HEK293 (cell line): ENCODE results near the gene USE1.

Source experiments
- GFI1B ChIP-seq: fragments of 450-650 bp; formaldehyde crosslinking; IDR thresholded peaks from 2 replicates; pipeline ENCODE4 v1.5.1; 2016; ENCODE audit warnings: missing biosample characterization, missing genetic modification characterization
- MEIS1 ChIP-seq: sonication (generic); formaldehyde crosslinking; IDR thresholded peaks from 2 replicates; pipeline ENCODE4 v1.8.1; 2022; ENCODE audit warnings: missing genetic modification reagents, mild to moderate bottlenecking, borderline replicate concordance
- MZF1 ChIP-seq: fragments of 450-650 bp; formaldehyde crosslinking; IDR thresholded peaks from 2 replicates; pipeline ENCODE4 v1.5.1; 2017; ENCODE audit warnings: missing biosample characterization, missing genetic modification characterization, borderline replicate concordance
- SP3 ChIP-seq: fragments of 450-650 bp; formaldehyde crosslinking; IDR thresholded peaks from 2 replicates; pipeline ENCODE4 v1.5.1; 2016; ENCODE audit warnings: missing biosample characterization, missing genetic modification characterization
- ZEB2 ChIP-seq: fragments of 450-650 bp; formaldehyde crosslinking; IDR thresholded peaks from 2 replicates; pipeline ENCODE4 v1.5.1; 2016; ENCODE audit warnings: missing biosample characterization, missing genetic modification characterization
- ZNF19 ChIP-seq: fragments of 450-650 bp; formaldehyde crosslinking; IDR thresholded peaks from 2 replicates; pipeline ENCODE4; 2016; ENCODE audit warnings: missing biosample characterization, missing genetic modification characterization, low read depth
- ZNF24 ChIP-seq: fragments of 450-650 bp; formaldehyde crosslinking; IDR thresholded peaks from 2 replicates; pipeline ENCODE4 v1.5.1; 2016; ENCODE audit warnings: missing biosample characterization, missing genetic modification characterization
- ZNF311 ChIP-seq: fragments of 450-650 bp; formaldehyde crosslinking; IDR thresholded peaks from 2 replicates; pipeline ENCODE4 v1.5.1; 2017; ENCODE audit warnings: missing biosample characterization, missing genetic modification characterization, borderline replicate concordance
- ZNF501 ChIP-seq: fragments of 450-650 bp; formaldehyde crosslinking; IDR thresholded peaks from 2 replicates; pipeline ENCODE4 v1.5.1; 2016; ENCODE audit warnings: missing biosample characterization, missing genetic modification characterization
- ZNF510 ChIP-seq: fragments of 450-650 bp; formaldehyde crosslinking; IDR thresholded peaks from 2 replicates; pipeline ENCODE4 v1.5.1; 2018; ENCODE audit warnings: mild to moderate bottlenecking, missing genetic modification characterization, missing biosample characterization; ENCODE audit not compliant: insufficient replicate concordance
- ZNF529 ChIP-seq: fragments of 450-650 bp; formaldehyde crosslinking; IDR thresholded peaks from 2 replicates; pipeline ENCODE4 v1.5.1; 2017; ENCODE audit warnings: missing genetic modification characterization, missing biosample characterization; ENCODE audit not compliant: insufficient replicate concordance
- ZNF585B ChIP-seq: fragments of 450-650 bp; formaldehyde crosslinking; IDR thresholded peaks from 2 replicates; pipeline ENCODE4 v1.5.1; 2016; ENCODE audit warnings: missing biosample characterization, missing genetic modification characterization
- ZNF610 ChIP-seq: fragments of 450-650 bp; formaldehyde crosslinking; IDR thresholded peaks from 2 replicates; pipeline ENCODE4 v1.5.1; 2016; ENCODE audit warnings: missing biosample characterization, missing genetic modification characterization, borderline replicate concordance
- ZNF626 ChIP-seq: fragments of 450-650 bp; sonication (Bioruptor Pico); formaldehyde crosslinking; IDR thresholded peaks from 2 replicates; pipeline ENCODE4 v1.5.1; 2018; ENCODE audit warnings: missing biosample characterization, missing genetic modification characterization, inconsistent platforms
- ZNF76 ChIP-seq: fragments of 450-650 bp; formaldehyde crosslinking; IDR thresholded peaks from 2 replicates; pipeline ENCODE4; 2016; ENCODE audit warnings: low read depth, missing biosample characterization, missing genetic modification characterization, borderline replicate concordance
- ZNF837 ChIP-seq: fragments of 450-650 bp; formaldehyde crosslinking; IDR thresholded peaks from 2 replicates; pipeline ENCODE4 v1.5.1; 2016; ENCODE audit warnings: missing biosample characterization, missing genetic modification characterization
- TF ChIP-seq, protein P1 (sequence below): fragments of 450-650 bp; formaldehyde crosslinking; IDR thresholded peaks from 2 replicates; pipeline ENCODE4 v1.5.1; 2016; ENCODE audit warnings: missing biosample characterization, missing genetic modification characterization
- TF ChIP-seq, protein P2 (sequence below): fragments of 450-650 bp; formaldehyde crosslinking; IDR thresholded peaks from 2 replicates; pipeline ENCODE4 v1.5.1; 2016; ENCODE audit warnings: missing biosample characterization, missing genetic modification characterization
- TF ChIP-seq, protein P3 (sequence below): fragments of 450-650 bp; formaldehyde crosslinking; IDR thresholded peaks from 2 replicates; pipeline ENCODE4 v1.5.1; 2016; ENCODE audit warnings: missing biosample characterization, missing genetic modification characterization
- TF ChIP-seq, protein P4 (sequence below): fragments of 450-650 bp; formaldehyde crosslinking; IDR thresholded peaks from 2 replicates; pipeline ENCODE4 v1.5.1; 2016; ENCODE audit warnings: missing biosample characterization, missing genetic modification characterization, borderline replicate concordance
- TF ChIP-seq, protein P5 (sequence below): fragments of 450-650 bp; formaldehyde crosslinking; IDR thresholded peaks from 2 replicates; pipeline ENCODE4 v1.5.1; 2017; ENCODE audit warnings: missing biosample characterization, missing genetic modification characterization
- TF ChIP-seq, protein P6 (sequence below): fragments of 450-650 bp; formaldehyde crosslinking; IDR thresholded peaks from 2 replicates; pipeline ENCODE4 v1.5.1; 2016; ENCODE audit warnings: missing biosample characterization, missing genetic modification characterization
- TF ChIP-seq, protein P7 (sequence below): fragments of 450-650 bp; formaldehyde crosslinking; IDR thresholded peaks from 2 replicates; pipeline ENCODE4 v1.5.1; 2016; ENCODE audit warnings: missing biosample characterization, missing genetic modification characterization, borderline replicate concordance

The USE1 gene

DNA sequence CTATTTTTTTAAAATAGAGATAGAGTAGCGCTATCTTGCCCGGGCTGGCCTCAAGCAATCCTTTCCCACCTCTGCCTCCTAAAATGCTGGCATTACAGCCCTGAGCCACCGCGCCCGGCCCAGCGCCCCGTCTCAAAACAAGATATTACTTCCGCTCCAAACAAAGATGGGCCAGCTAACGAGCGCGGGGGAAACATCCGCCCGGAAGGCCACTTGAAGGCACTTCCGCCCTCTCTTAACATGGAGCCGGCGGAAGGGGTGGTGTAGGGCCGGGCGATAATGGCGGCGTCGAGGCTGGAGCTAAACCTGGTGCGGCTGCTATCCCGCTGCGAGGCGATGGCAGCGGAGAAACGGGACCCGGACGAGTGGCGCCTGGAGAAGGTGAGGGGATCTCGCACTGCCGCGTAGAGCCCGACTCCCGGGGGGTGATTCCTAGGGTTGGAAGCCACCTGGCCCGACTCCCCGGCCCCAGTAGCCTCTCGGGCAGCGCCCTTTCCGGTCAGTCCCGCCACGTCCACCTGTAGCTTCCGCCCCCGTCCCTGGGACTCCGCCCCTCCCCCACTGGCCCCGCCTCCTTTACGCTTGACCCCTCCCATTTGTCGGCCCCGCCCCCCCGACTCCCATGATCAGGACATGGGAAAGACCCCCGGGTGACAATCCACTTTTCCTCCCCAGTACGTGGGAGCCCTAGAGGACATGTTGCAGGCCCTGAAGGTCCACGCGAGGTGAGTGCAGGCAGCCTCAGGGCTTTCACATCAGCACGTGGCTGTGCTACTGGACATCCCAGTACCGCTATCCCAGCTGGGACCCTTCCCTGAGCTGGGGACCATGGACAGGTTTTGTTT, at the start of gene USE1 (continued):
- TF ChIP-seq SP3 (tag by site-specific recombination), result peak; percentile 93
- no peak for TF ChIP-seq GFI1B (tag by site-specific recombination)
- TF ChIP-seq ZNF610 (tag by site-specific recombination), result peak; percentile 86; the same call in 1 of the 2 replicates
- peak; percentile 88 for TF ChIP-seq ZNF24
- TF ChIP-seq ZNF311 (tag by site-specific recombination), result no peak
- TF ChIP-seq ZNF501, result peak; percentile 68; the same call in 1 of the 2 replicates
- TF ChIP-seq, protein P1, sequence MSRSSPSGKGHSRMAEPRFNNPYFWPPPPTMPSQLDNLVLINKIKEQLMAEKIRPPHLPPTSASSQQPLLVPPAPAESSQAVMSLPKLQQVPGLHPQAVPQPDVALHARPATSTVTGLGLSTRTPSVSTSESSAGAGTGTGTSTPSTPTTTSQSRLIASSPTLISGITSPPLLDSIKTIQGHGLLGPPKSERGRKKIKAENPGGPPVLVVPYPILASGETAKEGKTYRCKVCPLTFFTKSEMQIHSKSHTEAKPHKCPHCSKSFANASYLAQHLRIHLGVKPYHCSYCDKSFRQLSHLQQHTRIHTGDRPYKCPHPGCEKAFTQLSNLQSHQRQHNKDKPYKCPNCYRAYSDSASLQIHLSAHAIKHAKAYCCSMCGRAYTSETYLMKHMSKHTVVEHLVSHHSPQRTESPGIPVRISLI (tag by site-specific recombination), result no peak
- no peak for TF ChIP-seq ZNF19 (tag by site-specific recombination)
- TF ChIP-seq, protein P2, sequence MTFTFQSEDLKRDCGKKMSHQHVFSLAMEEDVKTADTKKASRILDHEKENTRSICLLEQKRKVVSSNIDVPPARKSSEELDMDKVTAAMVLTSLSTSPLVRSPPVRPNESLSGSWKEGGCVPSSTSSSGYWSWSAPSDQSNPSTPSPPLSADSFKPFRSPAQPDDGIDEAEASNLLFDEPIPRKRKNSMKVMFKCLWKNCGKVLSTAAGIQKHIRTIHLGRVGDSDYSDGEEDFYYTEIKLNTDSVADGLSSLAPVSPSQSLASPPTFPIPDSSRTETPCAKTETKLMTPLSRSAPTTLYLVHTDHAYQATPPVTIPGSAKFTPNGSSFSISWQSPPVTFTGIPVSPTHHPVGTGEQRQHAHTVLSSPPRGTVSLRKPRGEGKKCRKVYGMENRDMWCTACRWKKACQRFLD (tag by site-specific recombination), result no peak
- TF ChIP-seq ZNF76, result peak; percentile 93
- no peak for TF ChIP-seq ZNF626 (tag by site-specific recombination)
- TF ChIP-seq, protein P3, sequence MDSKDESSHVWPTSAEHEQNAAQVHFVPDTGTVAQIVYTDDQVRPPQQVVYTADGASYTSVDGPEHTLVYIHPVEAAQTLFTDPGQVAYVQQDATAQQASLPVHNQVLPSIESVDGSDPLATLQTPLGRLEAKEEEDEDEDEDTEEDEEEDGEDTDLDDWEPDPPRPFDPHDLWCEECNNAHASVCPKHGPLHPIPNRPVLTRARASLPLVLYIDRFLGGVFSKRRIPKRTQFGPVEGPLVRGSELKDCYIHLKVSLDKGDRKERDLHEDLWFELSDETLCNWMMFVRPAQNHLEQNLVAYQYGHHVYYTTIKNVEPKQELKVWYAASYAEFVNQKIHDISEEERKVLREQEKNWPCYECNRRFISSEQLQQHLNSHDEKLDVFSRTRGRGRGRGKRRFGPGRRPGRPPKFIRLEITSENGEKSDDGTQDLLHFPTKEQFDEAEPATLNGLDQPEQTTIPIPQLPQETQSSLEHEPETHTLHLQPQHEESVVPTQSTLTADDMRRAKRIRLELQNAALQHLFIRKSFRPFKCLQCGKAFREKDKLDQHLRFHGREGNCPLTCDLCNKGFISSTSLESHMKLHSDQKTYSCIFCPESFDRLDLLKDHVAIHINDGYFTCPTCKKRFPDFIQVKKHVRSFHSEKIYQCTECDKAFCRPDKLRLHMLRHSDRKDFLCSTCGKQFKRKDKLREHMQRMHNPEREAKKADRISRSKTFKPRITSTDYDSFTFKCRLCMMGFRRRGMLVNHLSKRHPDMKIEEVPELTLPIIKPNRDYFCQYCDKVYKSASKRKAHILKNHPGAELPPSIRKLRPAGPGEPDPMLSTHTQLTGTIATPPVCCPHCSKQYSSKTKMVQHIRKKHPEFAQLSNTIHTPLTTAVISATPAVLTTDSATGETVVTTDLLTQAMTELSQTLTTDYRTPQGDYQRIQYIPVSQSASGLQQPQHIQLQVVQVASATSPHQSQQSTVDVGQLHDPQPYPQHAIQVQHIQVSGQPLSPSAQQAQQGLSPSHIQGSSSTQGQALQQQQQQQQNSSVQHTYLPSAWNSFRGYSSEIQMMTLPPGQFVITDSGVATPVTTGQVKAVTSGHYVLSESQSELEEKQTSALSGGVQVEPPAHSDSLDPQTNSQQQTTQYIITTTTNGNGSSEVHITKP (tag by site-specific recombination), result peak; percentile 95
- TF ChIP-seq ZNF585B, result no peak
- TF ChIP-seq, protein P4, sequence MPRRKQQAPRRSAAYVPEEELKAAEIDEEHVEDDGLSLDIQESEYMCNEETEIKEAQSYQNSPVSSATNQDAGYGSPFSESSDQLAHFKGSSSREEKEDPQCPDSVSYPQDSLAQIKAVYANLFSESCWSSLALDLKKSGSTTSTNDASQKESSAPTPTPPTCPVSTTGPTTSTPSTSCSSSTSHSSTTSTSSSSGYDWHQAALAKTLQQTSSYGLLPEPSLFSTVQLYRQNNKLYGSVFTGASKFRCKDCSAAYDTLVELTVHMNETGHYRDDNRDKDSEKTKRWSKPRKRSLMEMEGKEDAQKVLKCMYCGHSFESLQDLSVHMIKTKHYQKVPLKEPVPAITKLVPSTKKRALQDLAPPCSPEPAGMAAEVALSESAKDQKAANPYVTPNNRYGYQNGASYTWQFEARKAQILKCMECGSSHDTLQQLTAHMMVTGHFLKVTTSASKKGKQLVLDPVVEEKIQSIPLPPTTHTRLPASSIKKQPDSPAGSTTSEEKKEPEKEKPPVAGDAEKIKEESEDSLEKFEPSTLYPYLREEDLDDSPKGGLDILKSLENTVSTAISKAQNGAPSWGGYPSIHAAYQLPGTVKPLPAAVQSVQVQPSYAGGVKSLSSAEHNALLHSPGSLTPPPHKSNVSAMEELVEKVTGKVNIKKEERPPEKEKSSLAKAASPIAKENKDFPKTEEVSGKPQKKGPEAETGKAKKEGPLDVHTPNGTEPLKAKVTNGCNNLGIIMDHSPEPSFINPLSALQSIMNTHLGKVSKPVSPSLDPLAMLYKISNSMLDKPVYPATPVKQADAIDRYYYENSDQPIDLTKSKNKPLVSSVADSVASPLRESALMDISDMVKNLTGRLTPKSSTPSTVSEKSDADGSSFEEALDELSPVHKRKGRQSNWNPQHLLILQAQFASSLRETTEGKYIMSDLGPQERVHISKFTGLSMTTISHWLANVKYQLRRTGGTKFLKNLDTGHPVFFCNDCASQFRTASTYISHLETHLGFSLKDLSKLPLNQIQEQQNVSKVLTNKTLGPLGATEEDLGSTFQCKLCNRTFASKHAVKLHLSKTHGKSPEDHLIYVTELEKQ (tag by site-specific recombination), result 0 out of 2 replicates have a peak, but pooled peaks have one; percentile 34
- no peak for TF ChIP-seq MEIS1 (CRISPR knock-in tag)
- no peak for TF ChIP-seq ZNF837 (tag by site-specific recombination)
- TF ChIP-seq, protein P5, sequence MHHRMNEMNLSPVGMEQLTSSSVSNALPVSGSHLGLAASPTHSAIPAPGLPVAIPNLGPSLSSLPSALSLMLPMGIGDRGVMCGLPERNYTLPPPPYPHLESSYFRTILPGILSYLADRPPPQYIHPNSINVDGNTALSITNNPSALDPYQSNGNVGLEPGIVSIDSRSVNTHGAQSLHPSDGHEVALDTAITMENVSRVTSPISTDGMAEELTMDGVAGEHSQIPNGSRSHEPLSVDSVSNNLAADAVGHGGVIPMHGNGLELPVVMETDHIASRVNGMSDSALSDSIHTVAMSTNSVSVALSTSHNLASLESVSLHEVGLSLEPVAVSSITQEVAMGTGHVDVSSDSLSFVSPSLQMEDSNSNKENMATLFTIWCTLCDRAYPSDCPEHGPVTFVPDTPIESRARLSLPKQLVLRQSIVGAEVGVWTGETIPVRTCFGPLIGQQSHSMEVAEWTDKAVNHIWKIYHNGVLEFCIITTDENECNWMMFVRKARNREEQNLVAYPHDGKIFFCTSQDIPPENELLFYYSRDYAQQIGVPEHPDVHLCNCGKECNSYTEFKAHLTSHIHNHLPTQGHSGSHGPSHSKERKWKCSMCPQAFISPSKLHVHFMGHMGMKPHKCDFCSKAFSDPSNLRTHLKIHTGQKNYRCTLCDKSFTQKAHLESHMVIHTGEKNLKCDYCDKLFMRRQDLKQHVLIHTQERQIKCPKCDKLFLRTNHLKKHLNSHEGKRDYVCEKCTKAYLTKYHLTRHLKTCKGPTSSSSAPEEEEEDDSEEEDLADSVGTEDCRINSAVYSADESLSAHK (tag by site-specific recombination), result peak; percentile 36; the same call in 1 of the 2 replicates
- no peak for TF ChIP-seq ZNF529 (tag by site-specific recombination)
- peak; percentile 98 for TF ChIP-seq ZEB2
- TF ChIP-seq, protein P6, sequence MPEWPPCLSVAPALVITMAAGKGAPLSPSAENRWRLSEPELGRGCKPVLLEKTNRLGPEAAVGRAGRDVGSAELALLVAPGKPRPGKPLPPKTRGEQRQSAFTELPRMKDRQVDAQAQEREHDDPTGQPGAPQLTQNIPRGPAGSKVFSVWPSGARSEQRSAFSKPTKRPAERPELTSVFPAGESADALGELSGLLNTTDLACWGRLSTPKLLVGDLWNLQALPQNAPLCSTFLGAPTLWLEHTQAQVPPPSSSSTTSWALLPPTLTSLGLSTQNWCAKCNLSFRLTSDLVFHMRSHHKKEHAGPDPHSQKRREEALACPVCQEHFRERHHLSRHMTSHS (tag by site-specific recombination), result no peak
- TF ChIP-seq ZNF510 (tag by site-specific recombination), result no peak
- TF ChIP-seq, protein P7, sequence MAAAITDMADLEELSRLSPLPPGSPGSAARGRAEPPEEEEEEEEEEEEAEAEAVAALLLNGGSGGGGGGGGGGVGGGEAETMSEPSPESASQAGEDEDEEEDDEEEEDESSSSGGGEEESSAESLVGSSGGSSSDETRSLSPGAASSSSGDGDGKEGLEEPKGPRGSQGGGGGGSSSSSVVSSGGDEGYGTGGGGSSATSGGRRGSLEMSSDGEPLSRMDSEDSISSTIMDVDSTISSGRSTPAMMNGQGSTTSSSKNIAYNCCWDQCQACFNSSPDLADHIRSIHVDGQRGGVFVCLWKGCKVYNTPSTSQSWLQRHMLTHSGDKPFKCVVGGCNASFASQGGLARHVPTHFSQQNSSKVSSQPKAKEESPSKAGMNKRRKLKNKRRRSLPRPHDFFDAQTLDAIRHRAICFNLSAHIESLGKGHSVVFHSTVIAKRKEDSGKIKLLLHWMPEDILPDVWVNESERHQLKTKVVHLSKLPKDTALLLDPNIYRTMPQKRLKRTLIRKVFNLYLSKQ, result no peak
- TF ChIP-seq MZF1 (tag by site-specific recombination), result no peak
